ENCODE data around the gene ZNF443.
A peak's percentile ranks its signal among the peaks of the same experiment; 100 is the strongest.
"Not testable (repeated sequence)": the region's sequence is repeated elsewhere in the genome, so short reads cannot be mapped to it uniquely, and the experiment has no call there.

Gene ZNF443

DNA sequence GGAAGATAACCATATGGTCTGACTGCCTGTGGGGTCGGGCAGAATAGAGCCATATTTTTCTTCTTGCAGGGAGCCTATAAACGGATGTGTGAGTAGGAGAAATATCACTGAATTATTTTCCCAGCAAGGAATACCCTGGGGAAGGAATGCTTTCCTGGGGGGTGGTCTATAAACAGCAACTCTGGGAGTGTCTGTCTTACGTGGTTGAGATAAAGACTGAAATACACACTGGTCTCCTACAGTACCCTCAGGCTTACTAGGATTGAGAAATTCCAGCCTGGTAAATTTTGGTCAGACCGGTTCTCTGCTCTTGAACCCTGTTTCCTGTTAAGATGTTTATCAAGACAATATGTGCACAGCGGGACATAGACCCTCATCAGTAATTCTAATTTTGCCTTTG lies 23.5 kb downstream of the ZNF443 start:
- not testable (repeated sequence) for DNase-seq (ENCODE audit: low read depth in 2 of 2)

DNA sequence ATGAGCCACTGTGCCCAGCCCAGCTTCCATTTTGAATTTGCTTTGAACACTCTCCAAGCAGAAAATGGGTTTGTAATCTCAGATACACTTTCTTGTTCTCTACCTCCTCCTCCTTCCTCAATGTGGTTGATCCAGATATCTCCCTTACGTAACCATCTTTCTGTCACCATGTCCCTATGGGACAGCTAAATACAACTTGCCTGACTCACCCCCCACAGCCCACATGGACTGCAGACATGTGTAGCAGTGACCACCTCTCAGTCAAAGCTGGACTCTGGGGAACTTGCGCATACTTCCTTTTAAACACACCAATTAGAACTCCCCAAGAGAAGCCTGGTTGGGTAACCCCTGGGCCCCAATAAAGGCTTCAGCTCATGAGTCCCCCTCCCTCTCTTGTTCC lies 28.9 kb downstream of the ZNF443 start:
- DNase-seq (ENCODE audit: low read depth in 2 of 2): no peak

DNA sequence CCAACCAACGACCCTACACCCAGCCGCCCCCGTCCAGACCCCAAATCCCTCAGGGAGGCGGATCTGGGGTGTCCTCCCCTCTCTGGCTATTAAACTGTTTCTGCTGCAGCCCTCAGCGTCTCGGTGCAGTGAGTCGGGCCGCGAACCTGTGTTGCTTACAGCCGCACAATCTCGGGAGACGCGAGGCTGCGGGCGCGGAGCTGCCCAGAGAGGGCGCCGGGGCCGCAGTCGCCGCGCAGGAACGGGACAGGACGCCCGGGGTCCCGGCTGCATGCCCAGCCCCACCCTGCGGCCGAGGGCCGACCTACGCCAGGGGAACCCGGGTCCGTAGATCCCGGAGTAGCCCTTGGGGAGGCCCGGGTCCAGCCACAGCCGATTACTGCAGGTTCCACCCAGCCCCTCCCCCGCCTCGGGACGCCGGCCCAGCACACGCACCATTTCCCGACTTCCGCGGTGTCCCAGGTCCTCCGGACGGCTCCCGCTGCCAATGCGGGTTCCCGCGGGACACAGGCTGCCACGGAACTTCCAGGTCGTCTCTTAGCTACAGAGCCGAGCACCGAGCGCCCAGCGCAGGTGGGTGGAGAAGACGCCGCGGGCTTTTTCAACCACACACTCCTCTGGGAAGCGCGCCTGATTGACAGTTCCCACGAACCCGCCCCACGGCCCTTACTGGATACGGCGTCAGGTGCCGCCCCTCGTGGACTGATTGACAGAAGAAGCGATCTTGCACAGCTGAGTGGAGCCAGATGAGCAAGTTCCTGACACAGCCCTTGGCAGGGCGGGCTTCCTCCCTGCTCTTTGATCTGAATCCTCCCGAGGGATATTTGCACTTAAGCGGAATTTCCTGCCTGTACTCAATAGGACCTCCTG lies 40.0 kb downstream of the ZNF443 start, which contains the start of gene ZNF799:
TSS of gene ZNF799 (minus strand) at position 639 of the 870 bp plus-strand sequence. CDS start at position 438, 201 bp downstream.
- DNase-seq (ENCODE audit: low read depth in 2 of 2): peak; percentile 74 to 83

DNA sequence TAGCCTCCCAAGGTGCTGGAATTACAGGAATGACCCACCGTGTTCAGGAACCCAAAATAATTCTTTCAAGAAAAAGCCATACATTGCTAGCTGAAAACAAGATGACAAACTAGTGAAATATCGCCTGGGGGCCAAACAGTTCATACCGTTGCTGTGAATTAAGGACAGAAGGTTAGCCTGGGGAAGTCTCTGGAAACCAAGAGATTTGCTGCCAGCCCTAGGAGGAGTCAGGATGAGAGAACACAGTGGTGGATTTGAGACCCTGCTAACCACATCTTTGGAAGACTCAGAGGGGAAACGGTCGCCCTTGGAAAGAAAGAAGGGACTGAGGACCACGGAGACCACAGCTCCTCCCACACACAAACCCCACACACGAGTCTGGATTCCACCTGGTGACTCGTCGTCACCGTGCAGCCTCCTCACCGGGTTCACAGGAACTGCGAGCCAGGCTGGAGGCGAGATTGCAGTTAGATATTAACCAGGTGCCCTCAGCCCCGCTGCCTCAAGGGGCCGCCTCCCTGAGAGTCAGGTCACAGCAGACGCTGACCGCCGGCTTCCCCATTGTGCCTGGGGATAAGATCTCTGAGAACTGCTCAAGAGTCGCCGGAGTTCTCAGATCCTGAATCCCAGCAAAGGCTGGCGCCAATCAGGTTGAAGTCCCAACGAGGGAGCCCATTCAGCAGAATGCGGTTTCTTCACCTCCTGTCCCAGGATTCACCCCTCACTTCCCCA lies 40.8 kb downstream of the ZNF443 start:
- DNase-seq (ENCODE audit: low read depth in 2 of 2): peak; percentile 11 to 31

DNA sequence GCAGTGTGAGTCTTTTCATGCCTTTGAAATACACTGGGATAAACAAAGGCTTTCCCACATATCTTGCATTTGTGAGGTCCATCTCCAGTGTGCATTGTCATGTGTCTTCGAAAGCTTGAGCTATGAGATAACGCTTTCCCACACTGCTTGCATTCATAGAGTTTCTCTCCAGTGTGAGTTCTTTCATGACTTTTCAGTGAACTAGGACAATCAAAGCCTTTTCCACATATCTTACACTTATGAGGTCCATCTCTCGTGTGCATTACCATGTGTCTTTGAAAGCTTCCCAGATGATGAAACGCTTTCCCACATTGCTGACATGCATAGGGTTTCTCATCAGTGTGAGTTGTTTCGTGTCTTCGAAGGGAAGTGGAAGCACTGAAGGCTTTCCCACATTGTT lies 49.7 kb downstream of the ZNF443 start:
- DNase-seq (ENCODE audit: low read depth in 2 of 2): not testable (repeated sequence)

DNA sequence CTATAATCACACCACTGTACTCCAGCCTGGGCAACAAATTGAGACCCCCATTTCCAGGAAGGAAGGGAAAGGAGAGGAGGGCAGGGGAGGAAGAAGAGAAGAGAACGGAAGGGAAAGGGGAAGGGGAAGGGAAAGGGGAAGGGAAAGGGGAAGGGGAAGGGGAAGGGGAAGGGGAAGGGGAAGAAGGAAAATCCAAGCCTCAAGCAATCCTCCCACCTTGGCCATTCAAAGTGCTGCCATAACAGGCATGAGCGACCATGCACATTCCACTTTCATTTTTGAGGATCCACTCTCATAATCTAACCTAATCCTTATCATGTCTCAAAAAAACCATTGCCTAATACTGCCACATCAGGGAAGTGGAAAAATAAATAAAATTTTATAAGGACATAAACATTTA lies 54.5 kb downstream of the ZNF443 start:
- DNase-seq (ENCODE audit: low read depth in 2 of 2): not testable (repeated sequence)

DNA sequence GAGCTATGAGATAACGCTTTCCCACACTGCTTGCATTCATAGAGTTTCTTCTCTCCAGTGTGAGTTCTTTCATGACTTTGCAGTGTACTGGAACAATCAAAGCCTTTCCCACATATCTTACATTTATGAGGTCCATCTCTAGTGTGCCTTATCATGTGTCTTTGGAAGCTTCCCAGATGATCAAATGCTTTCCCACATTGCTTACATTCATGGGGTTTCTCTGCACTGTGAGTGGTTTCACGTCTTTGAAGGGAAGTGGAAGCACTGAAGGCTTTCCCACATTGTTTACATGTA lies 60.4 kb downstream of the ZNF443 start:
- DNase-seq (ENCODE audit: low read depth in 2 of 2): no peak

DNA sequence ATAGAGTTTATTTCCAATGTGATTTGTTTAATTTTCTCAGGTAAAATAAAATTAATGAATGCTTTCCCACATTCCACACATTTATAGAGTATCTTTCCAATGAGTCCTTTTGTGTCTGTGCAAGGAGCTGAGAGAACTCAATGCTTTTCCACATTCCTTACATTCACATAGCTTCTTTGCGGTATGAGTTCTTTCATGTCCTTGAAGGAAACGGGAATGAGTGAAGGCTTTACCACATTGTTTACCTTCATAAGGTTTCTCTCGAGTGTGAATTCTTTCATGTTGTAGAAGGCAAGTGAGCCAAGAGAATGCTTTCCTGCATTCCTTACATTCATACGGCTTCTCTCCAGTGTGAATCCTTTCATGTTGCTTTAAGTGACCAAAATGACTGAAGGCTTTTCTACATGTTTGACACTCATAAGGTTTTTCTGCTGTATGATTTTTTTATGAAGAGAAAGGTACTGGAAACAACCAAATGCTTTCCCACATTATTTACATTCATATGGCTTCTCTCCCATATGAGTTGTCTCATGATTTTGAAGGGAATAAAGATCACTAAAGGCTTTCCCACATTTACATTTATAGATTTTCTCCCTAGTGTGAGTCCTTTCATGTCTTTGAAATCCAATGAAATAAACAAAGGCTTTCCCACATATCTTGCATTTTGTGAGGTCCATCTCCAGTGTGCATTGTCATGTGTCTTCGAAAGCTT lies 60.9 kb downstream of the ZNF443 start:
- no peak for DNase-seq (ENCODE audit: low read depth in 2 of 2)
